K562 (cell line): ENCODE data around the gene ZNF236. TPM values are rescaled to one million over a fixed set of nuclear protein-coding genes. Genes with fewer than 3 reads are reported as not detected.

Experiments used
- CBFA2T2 ChIP-seq: fragments of 450-650 bp; conservative IDR thresholded peaks from 2 replicates; pipeline ENCODE4 v1.6.1; 2017; ENCODE audit warnings: mild to moderate bottlenecking
- FIP1L1 ChIP-seq: fragments of 200-400 bp; formaldehyde crosslinking; IDR thresholded peaks from 2 replicates; pipeline ENCODE4 v1.6.1; 2018; ENCODE audit warnings: mild to moderate bottlenecking, low read depth, low read length; ENCODE audit not compliant: poor library complexity, severe bottlenecking
- SFPQ ChIP-seq: fragments of 200-400 bp; formaldehyde crosslinking; IDR thresholded peaks from 2 replicates; pipeline ENCODE4 v1.6.1; 2017; ENCODE audit warnings: mild to moderate bottlenecking, low read depth, low read length, moderate library complexity
- ZNF239 ChIP-seq: fragments of 250-450 bp; sonication (Bioruptor Pico); IDR thresholded peaks from 2 replicates; pipeline ENCODE4 v1.4.0; 2020; ENCODE audit warnings: mild to moderate bottlenecking
- polyA plus RNA-seq, 8 experiments: library from polyadenylated mRNA; depleted of rRNA in 4 of 8; stranded (reverse) in 5 of 8; unstranded in 3 of 8; fragments of >200 nt; fragmentation: Nextera tagmentation in 2 of 8; fragmentation: Illumina TruSeq in 1 of 8; extraction: Ambion mirVana in 2 of 8; extraction: Trizol in 1 of 8; gene quantifications; 2 replicates each; pipeline versions ENCODE4 v1.2.1 to v1.2.3, GENCODE V29; 2011 to 2014; ENCODE audit warnings: inconsistent platforms in 1 of 8, missing spikeins in 1 of 8
- total RNA-seq, 7 experiments: library from RNA; depleted of rRNA in 6 of 7; stranded (reverse); fragments of >200 nt in 6 of 7; fragmentation: Illumina TruSeq in 2 of 7; extraction: Trizol in 2 of 7; gene quantifications; 2 replicates each; pipeline versions ENCODE4 v1.2.1 to v1.2.3, GENCODE V29; 2011 to 2021; ENCODE audit warnings: low replicate concordance in 1 of 7
- TF ChIP-seq, protein P1 (sequence below): sonication (generic); formaldehyde crosslinking; IDR thresholded peaks from 2 replicates; pipeline ENCODE4 v1.8.0; 2022; ENCODE audit warnings: mild to moderate bottlenecking, missing genetic modification reagents, borderline replicate concordance
- TF ChIP-seq, protein P2 (sequence below): fragments of 450-650 bp; IDR thresholded peaks from 2 replicates; pipeline ENCODE4 v1.6.1; 2016; ENCODE audit warnings: low read depth

Gene ZNF236
- total and polyA plus RNA-seq, 9 of the 15 experiments (the other 6 are each of a cell fraction or from before 2014, with no cell fraction given) = 0.35 to 8.7 (median 3.4) TPM

- TF ChIP-seq, protein P1, sequence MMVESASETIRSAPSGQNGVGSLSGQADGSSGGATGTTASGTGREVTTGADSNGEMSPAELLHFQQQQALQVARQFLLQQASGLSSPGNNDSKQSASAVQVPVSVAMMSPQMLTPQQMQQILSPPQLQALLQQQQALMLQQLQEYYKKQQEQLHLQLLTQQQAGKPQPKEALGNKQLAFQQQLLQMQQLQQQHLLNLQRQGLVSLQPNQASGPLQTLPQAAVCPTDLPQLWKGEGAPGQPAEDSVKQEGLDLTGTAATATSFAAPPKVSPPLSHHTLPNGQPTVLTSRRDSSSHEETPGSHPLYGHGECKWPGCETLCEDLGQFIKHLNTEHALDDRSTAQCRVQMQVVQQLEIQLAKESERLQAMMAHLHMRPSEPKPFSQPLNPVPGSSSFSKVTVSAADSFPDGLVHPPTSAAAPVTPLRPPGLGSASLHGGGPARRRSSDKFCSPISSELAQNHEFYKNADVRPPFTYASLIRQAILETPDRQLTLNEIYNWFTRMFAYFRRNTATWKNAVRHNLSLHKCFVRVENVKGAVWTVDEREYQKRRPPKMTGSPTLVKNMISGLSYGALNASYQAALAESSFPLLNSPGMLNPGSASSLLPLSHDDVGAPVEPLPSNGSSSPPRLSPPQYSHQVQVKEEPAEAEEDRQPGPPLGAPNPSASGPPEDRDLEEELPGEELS (CRISPR knock-in tag) = no peak
- TF ChIP-seq SFPQ (no peak), FIP1L1 (no peak), ZNF239 (CRISPR knock-in tag) (no peak), CBFA2T2 (no peak)
- TF ChIP-seq, protein P2, sequence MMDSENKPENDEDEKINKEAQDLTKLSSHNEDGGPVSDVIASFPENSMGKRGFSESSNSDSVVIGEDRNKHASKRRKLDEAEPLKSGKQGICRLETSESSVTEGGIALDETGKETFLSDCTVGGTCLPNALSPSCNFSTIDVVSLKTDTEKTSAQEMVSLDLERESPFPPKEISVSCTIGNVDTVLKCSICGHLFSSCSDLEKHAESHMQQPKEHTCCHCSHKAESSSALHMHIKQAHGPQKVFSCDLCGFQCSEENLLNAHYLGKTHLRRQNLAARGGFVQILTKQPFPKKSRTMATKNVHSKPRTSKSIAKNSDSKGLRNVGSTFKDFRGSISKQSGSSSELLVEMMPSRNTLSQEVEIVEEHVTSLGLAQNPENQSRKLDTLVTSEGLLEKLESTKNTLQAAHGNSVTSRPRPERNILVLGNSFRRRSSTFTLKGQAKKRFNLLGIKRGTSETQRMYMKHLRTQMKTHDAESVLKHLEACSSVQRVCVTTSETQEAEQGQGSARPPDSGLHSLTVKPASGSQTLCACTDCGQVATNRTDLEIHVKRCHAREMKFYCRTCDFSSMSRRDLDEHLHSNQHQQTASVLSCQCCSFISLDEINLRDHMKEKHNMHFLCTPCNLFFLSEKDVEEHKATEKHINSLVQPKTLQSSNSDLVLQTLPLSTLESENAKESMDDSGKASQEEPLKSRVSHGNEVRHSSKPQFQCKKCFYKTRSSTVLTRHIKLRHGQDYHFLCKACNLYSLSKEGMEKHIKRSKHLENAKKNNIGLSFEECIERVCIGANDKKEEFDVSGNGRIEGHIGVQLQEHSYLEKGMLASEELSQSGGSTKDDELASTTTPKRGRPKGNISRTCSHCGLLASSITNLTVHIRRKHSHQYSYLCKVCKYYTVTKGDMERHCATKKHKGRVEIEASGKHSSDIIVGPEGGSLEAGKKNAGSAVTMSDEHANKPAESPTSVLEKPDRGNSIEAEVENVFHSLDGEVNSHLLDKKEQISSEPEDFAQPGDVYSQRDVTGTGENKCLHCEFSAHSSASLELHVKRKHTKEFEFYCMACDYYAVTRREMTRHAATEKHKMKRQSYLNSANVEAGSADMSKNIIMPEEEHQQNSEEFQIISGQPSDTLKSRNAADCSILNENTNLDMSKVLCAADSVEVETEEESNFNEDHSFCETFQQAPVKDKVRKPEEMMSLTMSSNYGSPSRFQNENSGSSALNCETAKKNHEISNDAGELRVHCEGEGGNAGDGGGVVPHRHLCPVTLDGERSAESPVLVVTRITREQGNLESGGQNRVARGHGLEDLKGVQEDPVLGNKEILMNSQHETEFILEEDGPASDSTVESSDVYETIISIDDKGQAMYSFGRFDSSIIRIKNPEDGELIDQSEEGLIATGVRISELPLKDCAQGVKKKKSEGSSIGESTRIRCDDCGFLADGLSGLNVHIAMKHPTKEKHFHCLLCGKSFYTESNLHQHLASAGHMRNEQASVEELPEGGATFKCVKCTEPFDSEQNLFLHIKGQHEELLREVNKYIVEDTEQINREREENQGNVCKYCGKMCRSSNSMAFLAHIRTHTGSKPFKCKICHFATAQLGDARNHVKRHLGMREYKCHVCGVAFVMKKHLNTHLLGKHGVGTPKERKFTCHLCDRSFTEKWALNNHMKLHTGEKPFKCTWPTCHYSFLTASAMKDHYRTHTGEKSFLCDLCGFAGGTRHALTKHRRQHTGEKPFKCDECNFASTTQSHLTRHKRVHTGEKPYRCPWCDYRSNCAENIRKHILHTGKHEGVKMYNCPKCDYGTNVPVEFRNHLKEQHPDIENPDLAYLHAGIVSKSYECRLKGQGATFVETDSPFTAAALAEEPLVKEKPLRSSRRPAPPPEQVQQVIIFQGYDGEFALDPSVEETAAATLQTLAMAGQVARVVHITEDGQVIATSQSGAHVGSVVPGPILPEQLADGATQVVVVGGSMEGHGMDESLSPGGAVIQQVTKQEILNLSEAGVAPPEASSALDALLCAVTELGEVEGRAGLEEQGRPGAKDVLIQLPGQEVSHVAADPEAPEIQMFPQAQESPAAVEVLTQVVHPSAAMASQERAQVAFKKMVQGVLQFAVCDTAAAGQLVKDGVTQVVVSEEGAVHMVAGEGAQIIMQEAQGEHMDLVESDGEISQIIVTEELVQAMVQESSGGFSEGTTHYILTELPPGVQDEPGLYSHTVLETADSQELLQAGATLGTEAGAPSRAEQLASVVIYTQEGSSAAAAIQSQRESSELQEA = no peak
Measured at GRCh38 chr18:76878426-76878825, 56.1 kb downstream of the ZNF236 start (continued).
